ENCODE data around the gene TUT4. TPM values are rescaled to one million over a fixed set of nuclear protein-coding genes. Genes with fewer than 3 reads are reported as not detected.

The TUT4 gene
- total and polyA plus RNA-seq, 10 donors, result 31.7 to 120 (median 79.2) TPM

DNA sequence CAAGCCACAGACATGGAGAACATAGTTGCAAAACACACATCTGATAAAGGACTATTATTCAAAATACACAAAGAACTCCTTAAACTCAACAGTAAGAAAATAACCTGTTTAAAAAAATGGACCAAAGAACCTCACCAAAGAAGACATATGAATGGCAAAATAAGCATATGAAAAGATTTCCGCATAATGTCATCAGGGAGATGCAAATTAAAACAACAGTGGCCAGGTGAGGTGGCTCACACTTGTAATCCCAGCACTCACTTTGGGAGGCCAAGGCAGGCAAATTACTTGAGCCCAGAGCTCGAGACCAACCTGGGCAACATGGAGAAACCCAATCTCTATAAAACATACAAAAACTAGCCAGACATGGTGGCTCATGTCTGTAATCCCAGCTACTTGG, 98.1 kb downstream of the TUT4 start:
- WGBS, 5 donors, result 96 to 99% (median 97%) methylated on average over 2 of the region's 2 CpGs
- Histone ChIP-seq H3K36me3 (peaks cover 0 to 80% (median 7%) of the 10 kb centered on the region in 6 donors), H3K4me3 (no peak overlapping the region), H3K27me3 (replicated peaks in 1 of 7) (no peaks in the 10 kb centered on the region), H3K4me1 (no peaks in the 10 kb centered on the region), H3K9me3 (no peaks in the 10 kb centered on the region), H3K27ac (no peak overlapping the region)
- intact Hi-C loops (cut with DNase I; ENCODE audit: low total_unique reads), result no loop called here
- TF ChIP-seq POLR2AphosphoS5 (IDR thresholded peaks at IDR 0.05) (no peak), POLR2A (IDR thresholded peaks at IDR 0.05) (no peak), CTCF (IDR thresholded peaks at IDR 0.05 in 8 of 11, conservative IDR thresholded peaks at IDR 0.05 in 3 of 11) (no peak)
- no peak for DNase-seq

- Histone ChIP-seq H3K4me3 (no peak overlapping the region), H3K36me3 (peaks cover 0 to 75% (median 2%) of the 10 kb centered on the region in 6 donors), H3K4me1 (no peaks in the 10 kb centered on the region), H3K27me3 (replicated peaks in 1 of 7) (no peaks in the 10 kb centered on the region), H3K27ac (no peak overlapping the region), H3K9me3 (no peaks in the 10 kb centered on the region)
- no peak for DNase-seq
- intact Hi-C loops (cut with DNase I; ENCODE audit: low total_unique reads), result no loop called here
- TF ChIP-seq POLR2A (IDR thresholded peaks at IDR 0.05), result no peak
- no peak for TF ChIP-seq CTCF (IDR thresholded peaks at IDR 0.05 in 8 of 11, conservative IDR thresholded peaks at IDR 0.05 in 3 of 11)
- no peak for TF ChIP-seq POLR2AphosphoS5 (IDR thresholded peaks at IDR 0.05)
- 91 to 97% (median 94%) methylated on average over 1 of the region's 1 CpG for WGBS, 5 donors
Observed at GRCh38 chr1:52454127-52454526, 98.8 kb downstream of the TUT4 start.

GRCh38 chr1:52444463-52444862, 108.4 kb downstream of the TUT4 start:
- Histone ChIP-seq H3K27me3 (replicated peaks in 1 of 7) (no peaks in the 10 kb centered on the region), H3K9me3 (no peaks in the 10 kb centered on the region), H3K36me3 (peaks cover 3 to 91% (median 45%) of the 10 kb centered on the region in 6 donors), H3K4me3 (no peak overlapping the region), H3K4me1 (no peaks in the 10 kb centered on the region), H3K27ac (no peak overlapping the region)
- intact Hi-C loops (cut with DNase I; ENCODE audit: low total_unique reads), result no loop called here
- 89 to 96% (median 93%) methylated on average over 2 of the region's 2 CpGs for WGBS, 5 donors
- no peak for TF ChIP-seq POLR2A (IDR thresholded peaks at IDR 0.05)
- no peak for TF ChIP-seq CTCF (IDR thresholded peaks at IDR 0.05 in 8 of 11, conservative IDR thresholded peaks at IDR 0.05 in 3 of 11)
- TF ChIP-seq POLR2AphosphoS5 (IDR thresholded peaks at IDR 0.05), result no peak
- DNase-seq, result no peak

- H3K36me3 ChIP-seq, result peaks cover 3 to 100% (median 62%) of the 10 kb centered on the region in 6 donors
- TF ChIP-seq POLR2A (IDR thresholded peaks at IDR 0.05) (no peak), POLR2AphosphoS5 (IDR thresholded peaks at IDR 0.05) (no peak), CTCF (IDR thresholded peaks at IDR 0.05 in 8 of 11, conservative IDR thresholded peaks at IDR 0.05 in 3 of 11) (no peak)
- WGBS, 5 donors, result 73 to 92% (median 90%) methylated on average over 4 of the region's 4 CpGs
Observed at GRCh38 chr1:52439976-52440375, 112.9 kb downstream of the TUT4 start.

More at GRCh38 chr1:52439976-52440375, 112.9 kb downstream of the TUT4 start:
- H3K4me1 ChIP-seq, result no peaks in the 10 kb centered on the region
- H3K4me3 ChIP-seq, result no peak overlapping the region
- DNase-seq, result no peak
- H3K9me3 ChIP-seq, result no peaks in the 10 kb centered on the region
- intact Hi-C loops (cut with DNase I; ENCODE audit: low total_unique reads), result no loop called here
- no peak overlapping the region for H3K27ac ChIP-seq
- H3K27me3 ChIP-seq (replicated peaks in 1 of 7), result no peaks in the 10 kb centered on the region
